Measurements from ENCODE around the gene WNT7B. TPM values are rescaled to one million over a fixed set of nuclear protein-coding genes. Genes with fewer than 3 reads are reported as not detected.

WNT7B gene
- total RNA-seq, 4 donors from 2014 or later: 0.28 to 0.48 TPM; not detected in 2

GRCh38 chr22:45872659-45873263 is 104.2 kb downstream of the WNT7B start:
- ATAC-seq (ENCODE audit: low FRiP score): no peak
- TF ChIP-seq CTCF (IDR thresholded peaks at IDR 0.05): no peak
- DNase-seq (ENCODE audit: low spot score): no peak

GRCh38 chr22:45871721-45872120 is 105.2 kb downstream of the WNT7B start:
- ATAC-seq (ENCODE audit: low FRiP score): no peak
- TF ChIP-seq CTCF (IDR thresholded peaks at IDR 0.05): no peak
- DNase-seq (ENCODE audit: low spot score): no peak

Other genes starting within 250 kb of the WNT7B start
- 10 to 100 TPM; 20.7 to 35.5 (median 30.4) TPM for gene PPARA, start 173.4 kb upstream of the WNT7B start, total RNA-seq

Data from omental fat pad (tissue), 4 donors.